CD4-positive, alpha-beta T cell treated with Interleukin-4 for 4 hours (primary cell): ENCODE measurements around the gene ZNF438.
A peak's percentile ranks its signal among the peaks of the same experiment; 100 is the strongest.
"Not testable (repeated sequence)": the region's sequence is repeated elsewhere in the genome, so short reads cannot be mapped to it uniquely, and the experiment has no call there.

ENCODE experiments used
- DNase-seq: peaks from one replicate; pipeline ENCODE4 v3.0.0-alpha.2; 2020

ZNF438 gene

DNA sequence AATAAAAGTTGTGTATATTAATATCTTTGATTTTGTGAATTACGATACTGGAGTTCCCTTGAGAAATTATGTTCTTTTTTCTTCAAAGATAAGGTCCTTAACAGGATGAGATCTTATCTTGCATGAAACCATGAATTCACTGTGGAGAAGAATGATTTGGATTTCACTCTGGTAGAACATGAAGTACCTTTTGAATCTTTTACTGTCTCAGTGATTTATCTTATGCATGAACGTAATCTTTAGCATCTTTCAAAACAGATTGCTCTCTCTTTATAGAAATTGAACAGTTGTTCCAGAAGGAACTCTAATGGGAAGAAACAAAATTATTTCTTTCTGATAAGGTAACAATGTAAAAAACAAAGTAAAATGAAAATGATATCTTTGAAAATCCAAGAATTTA lies 11.0 kb upstream of the ZNF438 start:
- DNase-seq = no peak

- DNase-seq = no peak
These were observed 9.3 kb upstream of the ZNF438 start for GRCh38 chr10:31041011-31041410.

GRCh38 chr10:31039006-31039405 lies 7.3 kb upstream of the ZNF438 start:
- not testable (repeated sequence) for DNase-seq

GRCh38 chr10:31037749-31038148 lies 6.1 kb upstream of the ZNF438 start:
- DNase-seq = no peak

- no peak for DNase-seq
These were observed 4.5 kb upstream of the ZNF438 start for GRCh38 chr10:31036209-31036608.

DNA sequence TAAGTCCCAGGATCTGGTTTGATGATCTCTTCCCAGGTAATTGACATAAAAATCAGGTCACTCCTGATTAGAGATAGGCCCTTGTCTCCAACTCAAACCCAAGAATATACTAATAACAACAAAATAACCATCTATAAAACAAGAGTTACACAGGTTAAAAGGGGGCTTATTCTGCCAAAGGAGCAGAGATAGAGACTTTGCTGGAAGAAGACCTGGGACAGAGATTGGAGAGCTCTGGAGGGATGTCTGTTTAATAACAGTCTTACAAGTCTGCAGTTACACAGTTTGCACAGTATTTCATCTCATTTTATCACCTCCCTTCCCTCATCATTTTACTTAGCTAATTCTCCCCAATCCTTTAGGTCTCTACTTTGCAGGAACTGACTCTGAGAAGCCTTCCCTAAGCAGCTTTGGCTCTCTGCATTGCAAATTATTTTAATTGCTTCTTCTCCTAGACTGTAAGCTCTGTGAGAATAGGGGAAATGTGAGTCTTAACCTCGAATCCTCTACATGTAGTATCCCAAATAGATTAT lies 3.7 kb upstream of the ZNF438 start:
- DNase-seq = no peak

- DNase-seq = no peak
These were observed 2.6 kb upstream of the ZNF438 start for GRCh38 chr10:31034098-31034909.

GRCh38 chr10:31033147-31033546 lies 1.5 kb upstream of the ZNF438 start:
- no peak for DNase-seq

DNA sequence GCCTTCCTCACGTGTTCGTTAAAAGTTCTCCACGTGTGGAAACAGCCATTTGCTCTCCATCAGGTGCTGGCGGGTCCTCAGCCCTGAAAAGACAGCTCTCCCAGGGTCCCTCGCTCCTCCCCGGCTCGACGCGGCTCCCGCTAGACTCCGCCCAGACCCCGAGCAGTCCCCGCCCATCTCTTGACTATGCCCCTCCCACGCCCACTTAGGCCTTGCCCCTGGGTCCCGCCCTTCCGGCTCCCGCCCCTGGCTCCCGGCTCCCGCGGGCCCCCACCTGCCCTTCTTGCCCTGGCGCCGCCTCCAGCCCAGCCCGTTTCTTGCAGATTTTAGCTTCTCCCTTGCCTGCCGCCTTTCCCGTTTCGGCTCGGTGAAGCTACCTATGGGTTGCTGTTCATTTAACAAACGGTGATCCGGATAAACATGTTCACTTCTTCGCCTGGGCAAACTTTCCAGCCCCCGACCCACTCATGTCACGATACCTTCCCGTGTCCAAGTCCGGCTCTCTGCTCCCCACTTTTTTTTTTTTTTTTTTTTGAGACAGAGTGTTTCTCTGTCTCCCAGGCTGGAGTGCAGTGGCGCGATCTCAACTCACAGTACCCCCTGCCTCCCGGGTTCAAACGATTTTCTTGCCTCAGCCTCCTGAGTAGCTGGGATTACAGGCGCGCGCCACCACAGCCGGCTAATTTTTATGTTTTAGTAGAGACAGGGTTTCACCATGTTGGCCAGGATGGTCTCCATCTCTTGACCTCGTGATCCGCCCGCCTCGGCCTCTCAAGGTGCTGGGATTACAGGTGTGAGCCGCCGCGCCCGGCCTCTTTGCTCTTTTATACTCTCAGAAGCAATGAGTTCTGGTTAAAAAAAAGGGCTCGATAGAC lies 830 bp upstream of the ZNF438 start:
- DNase-seq = peak; percentile 90

DNA sequence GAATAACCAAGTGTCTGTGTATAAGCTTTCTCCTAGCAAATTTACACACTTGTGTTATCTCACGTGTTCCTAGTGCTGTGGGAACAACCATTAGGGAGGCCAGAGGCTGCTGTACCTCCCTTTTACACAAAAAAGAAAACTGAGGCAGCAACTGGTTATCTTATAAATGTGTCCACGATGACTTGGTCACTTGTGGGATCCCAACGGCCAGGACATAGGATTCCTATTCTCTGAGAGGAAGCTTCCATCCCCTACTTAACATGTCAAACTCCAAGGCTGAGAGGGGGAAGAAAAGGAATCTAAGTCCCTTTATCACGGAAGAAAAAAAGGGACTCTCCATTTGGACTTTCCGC lies 484 bp downstream of the ZNF438 start:
- no peak for DNase-seq

GRCh38 chr10:31030800-31031199 lies 865 bp downstream of the ZNF438 start:
- no peak for DNase-seq

GRCh38 chr10:31030260-31030659 lies 1.4 kb downstream of the ZNF438 start:
- DNase-seq = no peak

DNA sequence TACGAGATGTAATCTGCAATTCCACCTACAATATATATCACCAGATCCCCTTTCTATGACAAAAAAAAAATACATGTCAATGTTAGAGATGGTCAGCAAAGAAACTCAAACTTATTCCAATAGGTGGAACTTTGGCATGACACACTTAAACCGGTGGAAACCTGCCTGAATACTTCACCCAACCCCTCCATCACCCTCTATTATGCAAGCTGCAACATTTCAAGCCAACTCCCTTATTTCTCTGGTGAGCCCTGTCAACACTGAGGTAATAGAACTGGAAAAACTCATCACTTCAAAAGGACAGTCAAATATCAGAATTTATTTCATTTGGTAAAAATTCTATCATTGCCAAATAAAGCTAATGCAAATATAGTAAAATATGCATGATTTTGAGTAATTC lies 3.6 kb downstream of the ZNF438 start:
- DNase-seq = no peak

DNA sequence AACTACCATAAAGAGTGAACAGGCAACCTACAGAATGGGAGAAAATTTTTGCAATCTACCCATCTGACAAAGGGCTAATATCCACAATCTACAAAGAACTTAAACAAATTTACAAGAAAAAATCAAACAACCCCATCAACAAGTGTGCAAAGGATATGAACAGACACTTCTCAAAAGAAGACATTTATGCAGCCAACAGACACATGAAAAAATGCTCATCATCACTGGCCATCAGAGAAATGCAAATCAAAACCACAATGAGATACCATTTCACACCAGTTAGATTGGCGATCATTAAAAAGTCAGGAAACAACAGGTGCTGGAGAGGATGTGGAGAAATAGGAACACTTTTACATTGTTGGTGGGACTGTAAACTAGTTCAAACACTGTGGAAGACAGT lies 5.4 kb downstream of the ZNF438 start:
- not testable (repeated sequence) for DNase-seq

DNA sequence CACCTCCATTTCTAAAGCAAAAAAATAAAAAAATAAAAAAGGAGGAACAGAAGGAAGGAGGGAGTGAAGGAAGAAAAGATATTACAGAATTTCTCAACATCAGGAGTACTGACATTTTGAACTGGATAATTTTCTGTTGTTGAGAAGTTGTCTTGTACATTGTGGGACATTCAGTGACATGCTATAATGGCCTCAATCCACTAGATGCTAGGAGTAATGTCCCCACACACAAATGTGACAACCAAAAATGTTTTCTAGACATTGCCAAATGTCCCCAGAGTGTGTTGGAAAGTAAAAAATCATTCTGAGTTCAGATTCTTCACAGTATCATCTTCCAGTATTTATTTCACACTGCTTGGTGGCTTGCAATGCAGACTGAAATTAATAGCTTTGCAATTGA lies 6.5 kb downstream of the ZNF438 start:
- no peak for DNase-seq

- no peak for DNase-seq
These were observed 8.1 kb downstream of the ZNF438 start for GRCh38 chr10:31023558-31023957.

- no peak for DNase-seq
These were observed 11.5 kb downstream of the ZNF438 start for GRCh38 chr10:31020209-31020608.

DNA sequence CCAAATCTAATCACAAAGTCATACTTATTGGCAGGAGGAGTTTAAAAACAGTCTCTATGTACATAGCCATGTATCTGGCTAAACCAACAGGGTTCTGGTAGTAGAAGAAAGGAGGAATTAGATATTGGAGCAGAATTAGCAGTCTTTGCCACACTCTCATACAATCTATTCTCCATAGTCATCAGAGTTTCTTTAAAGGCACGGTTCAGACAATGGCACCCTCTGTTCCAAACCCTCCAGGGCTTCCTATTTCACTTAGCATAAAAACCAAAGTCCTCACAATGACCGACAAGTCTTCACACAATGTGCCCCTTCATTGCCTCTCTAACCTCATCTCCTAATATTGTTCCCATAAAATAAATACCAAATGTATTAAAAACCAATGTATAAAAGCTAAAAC lies 12.7 kb downstream of the ZNF438 start:
- DNase-seq = no peak

- no peak for DNase-seq
These were observed 13.3 kb downstream of the ZNF438 start for GRCh38 chr10:31018356-31018750.

DNA sequence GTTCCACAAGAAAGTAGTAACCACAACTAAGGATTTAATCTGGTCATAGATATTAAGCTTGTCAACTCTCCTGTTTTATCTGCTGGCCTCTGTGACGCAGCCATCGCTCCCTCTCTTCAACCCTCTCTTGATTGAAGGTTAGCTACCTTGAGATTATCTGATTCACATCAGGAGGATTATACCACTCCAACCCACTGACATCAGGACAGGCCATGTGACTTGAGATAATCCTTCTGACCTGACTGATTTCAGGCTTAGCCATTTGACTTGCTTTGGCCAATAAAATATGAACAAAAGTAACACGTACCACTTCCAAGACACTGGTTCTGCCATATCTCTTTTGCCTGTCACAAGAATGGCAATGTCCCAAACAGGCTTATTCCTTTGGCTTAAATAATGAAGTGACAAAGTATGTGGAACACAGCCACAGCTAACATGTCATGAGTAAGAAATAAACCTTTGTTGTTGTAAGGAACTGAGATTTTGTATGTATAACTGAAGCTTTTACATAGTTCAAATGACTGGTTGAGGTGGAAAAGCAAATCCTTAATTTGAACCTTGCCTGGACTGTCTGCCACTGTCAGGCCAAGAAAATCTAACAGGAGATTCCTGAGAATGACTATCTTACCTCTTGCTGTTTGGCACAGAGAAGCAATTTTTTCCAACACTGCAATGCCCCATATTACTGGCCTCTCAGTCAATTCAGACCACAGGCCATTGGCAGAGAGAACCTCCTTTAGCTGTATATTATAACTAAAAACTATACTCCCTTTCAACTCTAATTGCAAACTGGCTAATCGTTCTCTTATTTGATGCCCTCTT lies 13.9 kb downstream of the ZNF438 start:
- DNase-seq = no peak

GRCh38 chr10:31014161-31014875 lies 17.3 kb downstream of the ZNF438 start:
- DNase-seq = no peak

- DNase-seq = no peak
These were observed 18.3 kb downstream of the ZNF438 start for GRCh38 chr10:31013331-31013730.

DNA sequence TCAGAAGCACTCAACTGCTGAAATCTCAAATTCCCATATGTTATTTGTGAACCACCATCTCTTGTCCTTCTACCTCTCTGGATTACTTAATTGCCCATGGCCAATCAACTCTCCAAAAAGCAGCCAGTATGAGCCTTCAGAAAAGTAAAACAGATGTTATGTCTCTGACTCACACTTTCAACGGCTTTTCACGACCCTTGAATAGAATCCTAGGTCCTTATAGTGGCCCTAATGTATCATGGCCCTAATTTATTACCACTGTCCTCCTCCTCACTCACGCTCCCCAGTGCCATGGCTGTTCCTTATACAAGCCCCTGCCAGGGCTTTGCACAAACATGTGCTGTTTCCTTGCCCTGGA lies 20.0 kb downstream of the ZNF438 start:
- DNase-seq = no peak
